SK-N-SH (cell line): ENCODE data around the gene PROM2. TPM values are rescaled to one million over a fixed set of nuclear protein-coding genes. Genes with fewer than 3 reads are reported as not detected.

ENCODE experiments used
- CTCF ChIA-PET: fragments of 300-600, 350-600 bp; formaldehyde crosslinking; extraction: SDS; loops from one replicate; lab custom pipeline; 2021; lab: Yijun Ruan, JAX
- POLR2A ChIA-PET: fragments of 350-600 bp; sonication (Branson Sonifier 250); formaldehyde crosslinking; extraction: SDS; loops from one replicate; lab custom pipeline; 2020; ENCODE audit warnings: antibody characterized with exemption, inconsistent platforms; lab: Yijun Ruan, JAX
- DNase-seq: peaks from one replicate; pipeline ENCODE4 v3.0.0; 2012
- H2AFZ ChIP-seq: fragments of 200-600 bp; sonication (generic); 2 replicates; pipeline ENCODE4 v1.8.1; 2016; ENCODE audit warnings: antibody characterized with exemption, mild to moderate bottlenecking, low read depth
- H3F3A ChIP-seq: fragments of 200-600 bp; sonication (generic); replicated peaks from 2 replicates; pipeline ENCODE3; 2016; ENCODE audit warnings: antibody characterized with exemption, mild to moderate bottlenecking; ENCODE audit not compliant: insufficient read depth
- H3K27ac ChIP-seq, 2 experiments: fragments of 200-500 bp in 1 of 2; fragments of 200-600 bp in 1 of 2; sonication (Bioruptor generic) in 1 of 2; sonication (generic), shearing (Covaris generic) in 1 of 2; 2 replicates each; pipeline versions ENCODE4 v1.5.1 to v1.6.1; 2014 to 2016; ENCODE audit warnings: low read depth in 2 of 2, inconsistent platforms in 1 of 2, low read length in 1 of 2, mild to moderate bottlenecking in 1 of 2, mixed read lengths in 1 of 2
- H3K27me3 ChIP-seq: fragments of 200-600 bp; sonication (generic), shearing (Covaris generic); 2 replicates; pipeline ENCODE4 v1.6.1; 2016; ENCODE audit warnings: mixed run types; ENCODE audit not compliant: insufficient read depth
- H3K36me3 ChIP-seq, 2 experiments: fragments of 200-500 bp in 1 of 2; fragments of 200-600 bp in 1 of 2; sonication (Bioruptor generic) in 1 of 2; sonication (generic) in 1 of 2; replicated peaks in 1 of 2; 2 replicates each; pipeline versions ENCODE3 to v1.5.1; 2014 to 2016; ENCODE audit warnings: low read length in 1 of 2, mild to moderate bottlenecking in 1 of 2; ENCODE audit not compliant: insufficient read depth in 2 of 2, control insufficient read depth in 1 of 2
- H3K4me1 ChIP-seq, 2 experiments: fragments of 200-500 bp in 1 of 2; fragments of 200-600 bp in 1 of 2; sonication (Bioruptor generic) in 1 of 2; sonication (generic), shearing (Covaris generic) in 1 of 2; 2 replicates each; pipeline versions ENCODE4 v1.5.1 to v1.6.1; 2014 to 2016; ENCODE audit warnings: low read depth in 1 of 2, low read length in 1 of 2, mixed run types in 1 of 2; ENCODE audit not compliant: insufficient read depth in 2 of 2, control insufficient read depth in 1 of 2
- H3K4me2 ChIP-seq: fragments of 200-600 bp; sonication (generic), shearing (Covaris generic); 2 replicates; pipeline ENCODE4 v1.6.1; 2017; ENCODE audit warnings: mixed run types
- H3K4me3 ChIP-seq, 2 experiments: fragments of 200-500 bp in 1 of 2; fragments of 200-600 bp in 1 of 2; sonication (Bioruptor generic) in 1 of 2; sonication (generic), shearing (Covaris generic) in 1 of 2; 2 replicates each; pipeline versions ENCODE4 v1.5.1 to v1.8.1; 2014 to 2016; ENCODE audit warnings: low read depth in 2 of 2, inconsistent platforms in 1 of 2, low read length in 1 of 2, mild to moderate bottlenecking in 1 of 2, mixed read lengths in 1 of 2, moderate library complexity in 1 of 2
- H3K79me2 ChIP-seq: fragments of 200-600 bp; sonication (generic); 2 replicates; pipeline ENCODE4 v1.8.1; 2017; ENCODE audit warnings: mild to moderate bottlenecking; ENCODE audit not compliant: insufficient read depth
- H3K9ac ChIP-seq: fragments of 200-600 bp; sonication (generic); 2 replicates; pipeline ENCODE4 v1.6.1; 2017; ENCODE audit warnings: mixed run types
- H3K9me2 ChIP-seq: fragments of 200-600 bp; sonication (generic); 2 replicates; pipeline ENCODE4 v1.6.1; 2017; ENCODE audit warnings: mixed run types
- H3K9me3 ChIP-seq: fragments of 200-600 bp; sonication (generic); 2 replicates; pipeline ENCODE4 v1.6.1; 2017; ENCODE audit warnings: mixed run types, mild to moderate bottlenecking, moderate library complexity
- H4K20me1 ChIP-seq: fragments of 200-600 bp; sonication (generic); 2 replicates; pipeline ENCODE4 v1.6.1; 2017; ENCODE audit warnings: mild to moderate bottlenecking, mixed run types; ENCODE audit not compliant: insufficient read depth
- CTCF ChIP-seq: fragments of 200-600 bp; sonication (generic); IDR thresholded peaks from 2 replicates; pipeline ENCODE4 v1.6.1; 2017; ENCODE audit warnings: antibody characterized with exemption, mild to moderate bottlenecking, moderate library complexity
- ELF1 ChIP-seq: IDR thresholded peaks from 2 replicates; pipeline ENCODE4 v1.4.0; 2012
- EZH2phosphoT487 ChIP-seq: fragments of 200-600 bp; sonication (generic); IDR thresholded peaks from 2 replicates; pipeline ENCODE4 v1.6.1; 2017; ENCODE audit warnings: low read depth, mixed run types, mild to moderate bottlenecking, antibody characterized with exemption, moderate library complexity, borderline replicate concordance
- FOXM1 ChIP-seq: IDR thresholded peaks from 2 replicates; pipeline ENCODE4 v1.4.0; 2012; ENCODE audit warnings: low read depth, mild to moderate bottlenecking
- GABPA ChIP-seq: IDR thresholded peaks from 2 replicates; pipeline ENCODE4 v1.4.0; 2012; ENCODE audit warnings: low read depth, mild to moderate bottlenecking
- GATA2 ChIP-seq: sonication (generic); formaldehyde crosslinking; IDR thresholded peaks from 2 replicates; pipeline ENCODE4 v1.5.0; 2020; ENCODE audit warnings: mild to moderate bottlenecking, missing genetic modification reagents
- IRF3 ChIP-seq: fragments of 150-350 bp; IDR thresholded peaks from 2 replicates; pipeline ENCODE4 v1.6.1; 2016; ENCODE audit warnings: mild to moderate bottlenecking, low read depth, low read length
- MEF2A ChIP-seq: IDR thresholded peaks from 2 replicates; pipeline ENCODE4 v1.4.0; 2012; ENCODE audit warnings: low read depth, borderline replicate concordance
- NFIC ChIP-seq: IDR thresholded peaks from 2 replicates; pipeline ENCODE4 v1.4.0; 2012; ENCODE audit warnings: borderline replicate concordance
- NRF1 ChIP-seq: IDR thresholded peaks from 2 replicates; pipeline ENCODE4 v1.6.1; 2012; ENCODE audit warnings: low read depth, mild to moderate bottlenecking, low read length
- PBX3 ChIP-seq: IDR thresholded peaks from 2 replicates; pipeline ENCODE4; 2012
- POLR2AphosphoS5 ChIP-seq: IDR thresholded peaks from 2 replicates; pipeline ENCODE4 v1.6.1; 2012; ENCODE audit warnings: low read depth, low read length
- RAD21 ChIP-seq: IDR thresholded peaks from 2 replicates; pipeline ENCODE4 v1.6.1; 2012; ENCODE audit warnings: mild to moderate bottlenecking, low read length
- REST ChIP-seq: IDR thresholded peaks from 2 replicates; pipeline ENCODE4 v1.6.1; 2012; ENCODE audit warnings: mild to moderate bottlenecking, low read depth, low read length, moderate library complexity
- SMC3 ChIP-seq: IDR thresholded peaks from 2 replicates; pipeline ENCODE4 v1.6.1; 2012; ENCODE audit warnings: low read depth, low read length, improper control_type of control experiment
- TAF1 ChIP-seq: IDR thresholded peaks from 2 replicates; pipeline ENCODE4 v1.6.1; 2012; ENCODE audit warnings: low read depth, mild to moderate bottlenecking, low read length, moderate library complexity, borderline replicate concordance
- TCF12 ChIP-seq: IDR thresholded peaks from 2 replicates; pipeline ENCODE4 v1.4.0; 2012
- USF2 ChIP-seq: fragments of 150-350 bp; IDR thresholded peaks from 2 replicates; pipeline ENCODE4 v1.6.1; 2017; ENCODE audit warnings: antibody characterized with exemption, low read length, low read depth, borderline replicate concordance
- YY1 ChIP-seq: IDR thresholded peaks from 2 replicates; pipeline ENCODE4 v1.4.0; 2012; ENCODE audit warnings: low read depth, mild to moderate bottlenecking
- WGBS: methylation state at CpG from one replicate; pipeline ENCODE4 v1.1.6; 2017; ENCODE audit warnings: low lambda C conversion rate; 5-methylcytosine and 5-hydroxymethylcytosine counted together
- polyA plus RNA-seq, 3 experiments: library from polyadenylated mRNA; depleted of rRNA; stranded (reverse); fragments of >200 nt; gene quantifications; 2 replicates each; pipeline ENCODE4 v1.2.3, GENCODE V29; 2012

Gene PROM2
- polyA plus RNA-seq, 1 of the 3 experiments (the other 2 are of a cell fraction), result 0.38 TPM

DNA sequence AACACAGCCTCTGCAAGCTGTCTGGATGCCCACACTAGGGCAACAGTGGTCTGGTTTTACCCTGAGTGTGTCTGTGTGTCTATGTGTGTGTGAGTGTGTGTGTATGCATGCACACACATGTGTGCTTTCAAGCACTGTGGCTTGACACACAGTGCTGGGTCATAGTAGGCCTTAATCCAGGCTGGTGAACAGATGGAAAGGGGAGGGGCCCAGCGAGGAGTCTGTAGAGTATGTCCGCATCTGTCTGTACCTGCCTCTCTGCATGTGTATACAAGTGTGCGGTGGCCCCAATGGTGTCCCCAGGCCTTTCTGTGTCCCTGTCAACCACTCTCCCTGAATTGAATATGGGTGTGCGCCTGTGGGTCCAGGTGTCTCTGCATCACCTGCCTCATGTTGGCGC is 13.6 kb downstream of the PROM2 start:
- H3K4me1 ChIP-seq, result no peaks in the 10 kb centered on the region
- no peaks in the 10 kb centered on the region for H3K79me2 ChIP-seq
- TF ChIP-seq RAD21 (no peak), NFIC (no peak), POLR2AphosphoS5 (no peak), USF2 (no peak), NRF1 (no peak), TCF12 (no peak), ELF1 (no peak), SMC3 (no peak), YY1 (no peak), MEF2A (no peak), TAF1 (no peak), FOXM1 (no peak), PBX3 (no peak), REST (no peak), GATA2 (CRISPR knock-in tag) (no peak), GABPA (no peak), IRF3 (no peak), CTCF (no peak), EZH2phosphoT487 (no peak)
- H3K9me3 ChIP-seq, result no peaks in the 10 kb centered on the region
- H3K27me3 ChIP-seq, result no peaks in the 10 kb centered on the region
- H3K4me2 ChIP-seq, result no peak overlapping the region
- no peak for DNase-seq
- POLR2A ChIA-PET, result no interaction called here
- CTCF ChIA-PET, result interaction anchor here (1.7 kb wide), 1 partner anchor 56 kb away, joined by 7 read pairs; no protein-coding TSS in a partner anchor
- no peaks in the 10 kb centered on the region for H3K9me2 ChIP-seq
- H4K20me1 ChIP-seq, result no peaks in the 10 kb centered on the region
- no peak overlapping the region for H3K27ac ChIP-seq
- 76% methylated on average over 3 of the region's 5 CpGs for WGBS
- no peak overlapping the region for H3K9ac ChIP-seq
- no peak overlapping the region for H2AFZ ChIP-seq
- H3K36me3 ChIP-seq, result no peaks in the 10 kb centered on the region
- H3K4me3 ChIP-seq, result no peak overlapping the region
- no peaks in the 10 kb centered on the region for H3F3A ChIP-seq
